ENCODE measurements around the gene ZFR.

DNA sequence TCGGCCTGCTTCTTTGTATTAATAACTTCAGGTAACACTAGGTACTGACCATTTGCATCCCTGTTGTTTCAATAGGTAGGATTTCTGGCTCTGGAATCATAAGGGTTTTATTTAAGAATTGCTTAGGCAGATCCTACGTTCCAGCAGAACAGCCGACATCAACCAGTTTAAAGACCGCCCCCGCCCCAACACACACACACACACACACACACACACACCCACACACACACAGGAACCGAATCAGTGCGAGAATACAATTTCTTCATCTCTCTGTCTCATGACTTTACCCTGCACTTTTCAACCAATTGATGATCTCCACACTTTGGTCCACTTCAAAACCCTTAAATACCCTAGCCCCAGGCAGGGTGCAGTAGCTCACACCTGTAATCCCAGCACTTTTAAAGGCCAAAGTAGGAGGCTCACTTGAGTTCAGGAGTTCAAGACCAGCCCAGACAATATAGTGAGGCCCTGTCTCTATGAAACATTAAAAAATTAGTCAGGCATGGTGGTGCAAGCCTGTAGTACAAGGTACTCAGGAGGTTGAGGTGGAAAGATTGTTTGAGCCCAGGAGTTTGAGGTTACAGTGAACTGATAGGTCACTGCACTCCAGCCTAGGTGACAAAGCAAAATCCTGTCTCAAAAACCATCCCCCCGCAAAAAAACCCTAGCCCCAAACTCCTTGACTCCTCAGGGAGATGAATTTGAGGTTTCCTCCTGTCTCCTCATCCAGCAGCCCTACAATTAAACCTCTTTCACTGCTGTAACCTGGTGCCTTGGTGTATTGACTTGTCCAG is 129.1 kb downstream of the ZFR start:
- TF ChIP-seq SIN3A (IDR thresholded peaks at IDR 0.05; ENCODE audit: borderline replicate concordance in 2 of 2, control insufficient read depth in 1 of 2, low read depth in 2 of 2, low read length in 2 of 2) (no peak), SIN3B (IDR thresholded peaks at IDR 0.05; ENCODE audit: low read depth) (no peak), NEUROD1 (IDR thresholded peaks at IDR 0.05; ENCODE audit: borderline replicate concordance, low read depth, low read length, partially characterized antibody) (no peak), EZH2 (IDR thresholded peaks at IDR 0.05; ENCODE audit: borderline replicate concordance, low read depth, low read length) (no peak), HSF4 (CRISPR knock-in tag; IDR thresholded peaks at IDR 0.05; ENCODE audit: borderline replicate concordance) (no peak), ZNF274 (IDR thresholded peaks at IDR 0.05; ENCODE audit: borderline replicate concordance, low read depth, low read length) (no peak), FOXK2 (conservative IDR thresholded peaks at IDR 0.05 in 1 of 2, IDR thresholded peaks at IDR 0.05 in 1 of 2; ENCODE audit: low read depth in 2 of 2) (no peak)
- TF ChIP-seq, protein P1, sequence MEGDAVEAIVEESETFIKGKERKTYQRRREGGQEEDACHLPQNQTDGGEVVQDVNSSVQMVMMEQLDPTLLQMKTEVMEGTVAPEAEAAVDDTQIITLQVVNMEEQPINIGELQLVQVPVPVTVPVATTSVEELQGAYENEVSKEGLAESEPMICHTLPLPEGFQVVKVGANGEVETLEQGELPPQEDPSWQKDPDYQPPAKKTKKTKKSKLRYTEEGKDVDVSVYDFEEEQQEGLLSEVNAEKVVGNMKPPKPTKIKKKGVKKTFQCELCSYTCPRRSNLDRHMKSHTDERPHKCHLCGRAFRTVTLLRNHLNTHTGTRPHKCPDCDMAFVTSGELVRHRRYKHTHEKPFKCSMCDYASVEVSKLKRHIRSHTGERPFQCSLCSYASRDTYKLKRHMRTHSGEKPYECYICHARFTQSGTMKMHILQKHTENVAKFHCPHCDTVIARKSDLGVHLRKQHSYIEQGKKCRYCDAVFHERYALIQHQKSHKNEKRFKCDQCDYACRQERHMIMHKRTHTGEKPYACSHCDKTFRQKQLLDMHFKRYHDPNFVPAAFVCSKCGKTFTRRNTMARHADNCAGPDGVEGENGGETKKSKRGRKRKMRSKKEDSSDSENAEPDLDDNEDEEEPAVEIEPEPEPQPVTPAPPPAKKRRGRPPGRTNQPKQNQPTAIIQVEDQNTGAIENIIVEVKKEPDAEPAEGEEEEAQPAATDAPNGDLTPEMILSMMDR (IDR thresholded peaks at IDR 0.05 in 2 of 3, conservative IDR thresholded peaks at IDR 0.05 in 1 of 3; ENCODE audit: insufficient read depth in 2 of 3, low read depth in 1 of 3, low read length in 3 of 3): no peak
- TF ChIP-seq, protein P2, sequence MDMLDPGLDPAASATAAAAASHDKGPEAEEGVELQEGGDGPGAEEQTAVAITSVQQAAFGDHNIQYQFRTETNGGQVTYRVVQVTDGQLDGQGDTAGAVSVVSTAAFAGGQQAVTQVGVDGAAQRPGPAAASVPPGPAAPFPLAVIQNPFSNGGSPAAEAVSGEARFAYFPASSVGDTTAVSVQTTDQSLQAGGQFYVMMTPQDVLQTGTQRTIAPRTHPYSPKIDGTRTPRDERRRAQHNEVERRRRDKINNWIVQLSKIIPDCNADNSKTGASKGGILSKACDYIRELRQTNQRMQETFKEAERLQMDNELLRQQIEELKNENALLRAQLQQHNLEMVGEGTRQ (CRISPR knock-in tag; IDR thresholded peaks at IDR 0.05): no peak
- TF ChIP-seq, protein P3, sequence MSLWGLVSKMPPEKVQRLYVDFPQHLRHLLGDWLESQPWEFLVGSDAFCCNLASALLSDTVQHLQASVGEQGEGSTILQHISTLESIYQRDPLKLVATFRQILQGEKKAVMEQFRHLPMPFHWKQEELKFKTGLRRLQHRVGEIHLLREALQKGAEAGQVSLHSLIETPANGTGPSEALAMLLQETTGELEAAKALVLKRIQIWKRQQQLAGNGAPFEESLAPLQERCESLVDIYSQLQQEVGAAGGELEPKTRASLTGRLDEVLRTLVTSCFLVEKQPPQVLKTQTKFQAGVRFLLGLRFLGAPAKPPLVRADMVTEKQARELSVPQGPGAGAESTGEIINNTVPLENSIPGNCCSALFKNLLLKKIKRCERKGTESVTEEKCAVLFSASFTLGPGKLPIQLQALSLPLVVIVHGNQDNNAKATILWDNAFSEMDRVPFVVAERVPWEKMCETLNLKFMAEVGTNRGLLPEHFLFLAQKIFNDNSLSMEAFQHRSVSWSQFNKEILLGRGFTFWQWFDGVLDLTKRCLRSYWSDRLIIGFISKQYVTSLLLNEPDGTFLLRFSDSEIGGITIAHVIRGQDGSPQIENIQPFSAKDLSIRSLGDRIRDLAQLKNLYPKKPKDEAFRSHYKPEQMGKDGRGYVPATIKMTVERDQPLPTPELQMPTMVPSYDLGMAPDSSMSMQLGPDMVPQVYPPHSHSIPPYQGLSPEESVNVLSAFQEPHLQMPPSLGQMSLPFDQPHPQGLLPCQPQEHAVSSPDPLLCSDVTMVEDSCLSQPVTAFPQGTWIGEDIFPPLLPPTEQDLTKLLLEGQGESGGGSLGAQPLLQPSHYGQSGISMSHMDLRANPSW (CRISPR knock-in tag; IDR thresholded peaks at IDR 0.05): no peak
